ENCODE results near the gene SENP5.

DNA sequence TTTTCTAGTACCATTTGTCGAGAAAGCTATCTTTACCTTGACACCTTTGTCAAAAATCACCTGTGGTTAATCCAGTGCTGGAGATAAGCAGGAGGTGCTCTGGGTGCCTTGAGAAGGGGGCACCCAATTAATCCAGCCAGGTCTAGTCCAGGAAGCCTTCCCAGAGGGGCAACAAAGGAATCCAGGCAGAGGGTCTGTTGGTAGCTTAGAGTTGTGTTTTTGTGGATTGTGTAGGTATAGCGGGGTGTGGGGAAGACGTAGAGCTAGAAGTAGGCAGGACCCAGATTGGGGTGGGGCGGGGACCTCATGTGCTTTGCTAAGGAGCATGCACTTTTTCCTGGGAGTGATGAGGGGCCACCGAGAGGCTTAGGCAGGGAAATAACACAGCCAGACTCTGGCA is 106.9 kb downstream of the SENP5 start:
- TF ChIP-seq EZH2 (IDR thresholded peaks at IDR 0.05; ENCODE audit: borderline replicate concordance, low read depth, low read length, severe bottlenecking) = no peak
- TF ChIP-seq, protein P1, sequence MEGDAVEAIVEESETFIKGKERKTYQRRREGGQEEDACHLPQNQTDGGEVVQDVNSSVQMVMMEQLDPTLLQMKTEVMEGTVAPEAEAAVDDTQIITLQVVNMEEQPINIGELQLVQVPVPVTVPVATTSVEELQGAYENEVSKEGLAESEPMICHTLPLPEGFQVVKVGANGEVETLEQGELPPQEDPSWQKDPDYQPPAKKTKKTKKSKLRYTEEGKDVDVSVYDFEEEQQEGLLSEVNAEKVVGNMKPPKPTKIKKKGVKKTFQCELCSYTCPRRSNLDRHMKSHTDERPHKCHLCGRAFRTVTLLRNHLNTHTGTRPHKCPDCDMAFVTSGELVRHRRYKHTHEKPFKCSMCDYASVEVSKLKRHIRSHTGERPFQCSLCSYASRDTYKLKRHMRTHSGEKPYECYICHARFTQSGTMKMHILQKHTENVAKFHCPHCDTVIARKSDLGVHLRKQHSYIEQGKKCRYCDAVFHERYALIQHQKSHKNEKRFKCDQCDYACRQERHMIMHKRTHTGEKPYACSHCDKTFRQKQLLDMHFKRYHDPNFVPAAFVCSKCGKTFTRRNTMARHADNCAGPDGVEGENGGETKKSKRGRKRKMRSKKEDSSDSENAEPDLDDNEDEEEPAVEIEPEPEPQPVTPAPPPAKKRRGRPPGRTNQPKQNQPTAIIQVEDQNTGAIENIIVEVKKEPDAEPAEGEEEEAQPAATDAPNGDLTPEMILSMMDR (IDR thresholded peaks at IDR 0.05; ENCODE audit: borderline replicate concordance, extremely low read depth, low read length, poor library complexity, severe bottlenecking) = no peak

All from DND-41 (cell line).